DND-41 (cell line): ENCODE data around the gene SLC12A5.

ENCODE experiments used
- EZH2 ChIP-seq: IDR thresholded peaks from 3 replicates; pipeline ENCODE4 v1.6.1; 2012; ENCODE audit warnings: borderline replicate concordance, low read depth, mild to moderate bottlenecking, moderate library complexity, low read length, inconsistent platforms; ENCODE audit not compliant: severe bottlenecking
- TF ChIP-seq, protein P1 (sequence below): IDR thresholded peaks from 2 replicates; pipeline ENCODE4 v1.5.1; 2012; ENCODE audit warnings: borderline replicate concordance, low read length, moderate library complexity, mild to moderate bottlenecking; ENCODE audit not compliant: poor library complexity, severe bottlenecking; ENCODE audit errors: extremely low read depth

DNA sequence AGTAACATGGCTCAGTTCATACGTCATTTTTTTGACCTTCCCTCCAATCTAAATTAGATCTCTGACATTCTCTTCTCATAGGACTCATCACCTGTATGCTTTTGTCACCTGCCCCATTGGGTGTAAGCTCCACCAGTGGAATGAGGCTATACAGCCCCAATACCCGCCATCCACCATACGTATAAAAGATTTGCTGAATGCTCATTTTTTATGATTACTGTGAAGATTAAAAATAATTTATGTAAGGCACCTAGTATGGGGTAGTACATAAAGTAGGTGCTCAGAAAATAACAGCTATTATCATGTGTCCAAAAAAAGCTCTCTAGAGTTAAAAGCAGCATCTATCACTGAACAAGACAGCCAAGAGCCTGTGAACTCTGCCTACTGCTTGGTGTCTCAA, 36.7 kb downstream of the SLC12A5 start:
- TF ChIP-seq, protein P1, sequence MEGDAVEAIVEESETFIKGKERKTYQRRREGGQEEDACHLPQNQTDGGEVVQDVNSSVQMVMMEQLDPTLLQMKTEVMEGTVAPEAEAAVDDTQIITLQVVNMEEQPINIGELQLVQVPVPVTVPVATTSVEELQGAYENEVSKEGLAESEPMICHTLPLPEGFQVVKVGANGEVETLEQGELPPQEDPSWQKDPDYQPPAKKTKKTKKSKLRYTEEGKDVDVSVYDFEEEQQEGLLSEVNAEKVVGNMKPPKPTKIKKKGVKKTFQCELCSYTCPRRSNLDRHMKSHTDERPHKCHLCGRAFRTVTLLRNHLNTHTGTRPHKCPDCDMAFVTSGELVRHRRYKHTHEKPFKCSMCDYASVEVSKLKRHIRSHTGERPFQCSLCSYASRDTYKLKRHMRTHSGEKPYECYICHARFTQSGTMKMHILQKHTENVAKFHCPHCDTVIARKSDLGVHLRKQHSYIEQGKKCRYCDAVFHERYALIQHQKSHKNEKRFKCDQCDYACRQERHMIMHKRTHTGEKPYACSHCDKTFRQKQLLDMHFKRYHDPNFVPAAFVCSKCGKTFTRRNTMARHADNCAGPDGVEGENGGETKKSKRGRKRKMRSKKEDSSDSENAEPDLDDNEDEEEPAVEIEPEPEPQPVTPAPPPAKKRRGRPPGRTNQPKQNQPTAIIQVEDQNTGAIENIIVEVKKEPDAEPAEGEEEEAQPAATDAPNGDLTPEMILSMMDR, result no peak
- no peak for TF ChIP-seq EZH2
